ENCODE measurements around the gene POLR2L. TPM values are rescaled to one million over a fixed set of nuclear protein-coding genes. Genes with fewer than 3 reads are reported as not detected.

Gene POLR2L
- total RNA-seq, 4 donors from 2014 or later, result 71.4 to 189 (median 92.3) TPM

GRCh38 chr11:837990-838307 is 4.4 kb downstream of the POLR2L start:
- TF ChIP-seq, protein P1, sequence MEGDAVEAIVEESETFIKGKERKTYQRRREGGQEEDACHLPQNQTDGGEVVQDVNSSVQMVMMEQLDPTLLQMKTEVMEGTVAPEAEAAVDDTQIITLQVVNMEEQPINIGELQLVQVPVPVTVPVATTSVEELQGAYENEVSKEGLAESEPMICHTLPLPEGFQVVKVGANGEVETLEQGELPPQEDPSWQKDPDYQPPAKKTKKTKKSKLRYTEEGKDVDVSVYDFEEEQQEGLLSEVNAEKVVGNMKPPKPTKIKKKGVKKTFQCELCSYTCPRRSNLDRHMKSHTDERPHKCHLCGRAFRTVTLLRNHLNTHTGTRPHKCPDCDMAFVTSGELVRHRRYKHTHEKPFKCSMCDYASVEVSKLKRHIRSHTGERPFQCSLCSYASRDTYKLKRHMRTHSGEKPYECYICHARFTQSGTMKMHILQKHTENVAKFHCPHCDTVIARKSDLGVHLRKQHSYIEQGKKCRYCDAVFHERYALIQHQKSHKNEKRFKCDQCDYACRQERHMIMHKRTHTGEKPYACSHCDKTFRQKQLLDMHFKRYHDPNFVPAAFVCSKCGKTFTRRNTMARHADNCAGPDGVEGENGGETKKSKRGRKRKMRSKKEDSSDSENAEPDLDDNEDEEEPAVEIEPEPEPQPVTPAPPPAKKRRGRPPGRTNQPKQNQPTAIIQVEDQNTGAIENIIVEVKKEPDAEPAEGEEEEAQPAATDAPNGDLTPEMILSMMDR (IDR thresholded peaks at IDR 0.05), result no peak
- no peak for TF ChIP-seq POLR2A (IDR thresholded peaks at IDR 0.05; ENCODE audit: low read depth)
- TF ChIP-seq EP300 (IDR thresholded peaks at IDR 0.05), result no peak
- TF ChIP-seq POLR2AphosphoS5 (IDR thresholded peaks at IDR 0.05), result no peak
- Histone ChIP-seq H3K27ac (replicated peaks in 1 of 4) (peak overlapping the region in 1 of 4 donors; percentile 31), H3K9me3 (no peaks in the 10 kb centered on the region), H3K4me3 (no peak overlapping the region), H3K36me3 (peaks cover 35 to 56% (median 53%) of the 10 kb centered on the region in 4 donors), H3K27me3 (no peaks in the 10 kb centered on the region), H3K4me1 (peaks cover 62 to 89% (median 83%) of the 10 kb centered on the region in 4 donors)
- intact Hi-C loops (cut with DNase I), result no loop called here
- no peak for DNase-seq (ENCODE audit: extremely low spot score)
- 71% methylated on average over 8 of the region's 8 CpGs for WGBS

DNA sequence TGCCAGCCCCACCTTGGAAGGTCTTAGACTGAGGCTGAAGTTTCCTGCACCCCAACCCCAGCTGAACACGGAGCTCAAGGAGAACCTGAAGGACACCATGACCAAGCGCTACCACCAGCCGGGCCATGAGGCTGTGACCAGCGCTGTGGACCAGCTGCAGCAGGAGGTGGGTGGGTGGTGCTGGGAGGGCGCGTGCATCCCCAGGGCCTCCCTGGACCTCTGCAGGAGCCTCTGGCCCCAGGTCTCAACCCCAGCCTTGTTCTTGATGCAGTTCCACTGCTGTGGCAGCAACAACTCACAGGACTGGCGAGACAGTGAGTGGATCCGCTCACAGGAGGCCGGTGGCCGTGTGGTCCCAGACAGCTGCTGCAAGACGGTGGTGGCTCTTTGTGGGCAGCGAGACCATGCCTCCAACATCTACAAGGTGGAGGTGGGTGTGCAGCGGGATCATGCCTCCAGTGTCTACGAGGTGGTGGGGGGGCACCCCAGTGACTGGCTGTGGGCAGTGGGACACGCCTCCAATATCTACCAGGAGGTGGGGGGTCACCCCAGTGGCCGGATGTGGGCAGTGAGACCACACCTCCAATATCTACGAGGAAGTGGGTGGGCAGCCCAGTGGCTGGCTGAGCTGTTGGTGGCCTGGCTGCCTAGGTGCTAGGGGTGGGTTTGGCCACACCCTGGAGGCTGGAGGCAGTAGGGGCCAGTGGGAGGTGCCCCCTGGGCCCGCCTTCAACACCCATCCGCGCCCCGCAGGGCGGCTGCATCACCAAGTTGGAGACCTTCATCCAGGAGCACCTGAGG is 4.9 kb downstream of the POLR2L start:
- TF ChIP-seq POLR2AphosphoS5 (IDR thresholded peaks at IDR 0.05) (no peak), EP300 (IDR thresholded peaks at IDR 0.05) (no peak), POLR2A (IDR thresholded peaks at IDR 0.05; ENCODE audit: low read depth) (no peak)
- TF ChIP-seq, protein P1 (IDR thresholded peaks at IDR 0.05), result no peak
- WGBS, result 83% methylated on average over 11 of the region's 22 CpGs
- H3K27ac ChIP-seq (replicated peaks in 1 of 4), result peak overlapping the region; percentile 0 to 93 (median 56)
- H3K36me3 ChIP-seq, result peaks cover 35 to 56% (median 53%) of the 10 kb centered on the region in 4 donors
- H3K4me1 ChIP-seq, result peaks cover 65 to 91% (median 86%) of the 10 kb centered on the region in 4 donors
- H3K4me3 ChIP-seq, result no peak overlapping the region
- intact Hi-C loops (cut with DNase I), result no loop called here
- H3K9me3 ChIP-seq, result no peaks in the 10 kb centered on the region
- peaks cover 0 to 2% (median 0%) of the 10 kb centered on the region in 4 donors for H3K27me3 ChIP-seq
- DNase-seq (ENCODE audit: extremely low spot score), result no peak

DNA sequence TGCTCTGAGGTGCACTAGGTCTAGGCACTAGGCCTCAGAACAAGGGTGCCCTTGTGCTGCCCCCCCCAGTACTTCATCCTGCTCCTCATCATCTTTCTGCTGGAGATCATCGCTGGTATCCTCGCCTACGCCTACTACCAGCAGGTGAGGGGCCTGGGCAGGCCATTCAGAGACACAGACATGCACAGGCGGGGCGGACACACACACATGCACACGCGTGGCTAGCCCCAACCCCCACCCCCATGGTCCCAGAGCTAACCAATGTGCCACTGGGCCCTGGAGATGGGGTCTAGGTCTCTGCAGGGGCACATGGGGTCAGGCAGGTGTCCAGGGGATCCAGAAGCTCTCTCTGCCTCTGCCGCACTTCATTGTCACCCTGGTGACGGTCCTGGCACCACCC is 5.6 kb downstream of the POLR2L start:
- intact Hi-C loops (cut with DNase I), result no loop called here
- H3K27me3 ChIP-seq, result peaks cover 0 to 9% (median under 1%) of the 10 kb centered on the region in 4 donors
- no peak for TF ChIP-seq POLR2A (IDR thresholded peaks at IDR 0.05; ENCODE audit: low read depth)
- TF ChIP-seq, protein P1 (IDR thresholded peaks at IDR 0.05), result no peak
- TF ChIP-seq EP300 (IDR thresholded peaks at IDR 0.05), result no peak
- peak overlapping the region; percentile 88 to 93 (median 90) for H3K27ac ChIP-seq (replicated peaks in 1 of 4)
- peaks cover 70 to 95% (median 91%) of the 10 kb centered on the region in 4 donors for H3K4me1 ChIP-seq
- no peak overlapping the region for H3K4me3 ChIP-seq
- WGBS, result 83% methylated on average over 7 of the region's 9 CpGs
- H3K9me3 ChIP-seq, result no peaks in the 10 kb centered on the region
- peaks cover 35 to 56% (median 53%) of the 10 kb centered on the region in 4 donors for H3K36me3 ChIP-seq
- no peak for DNase-seq (ENCODE audit: extremely low spot score)

DNA sequence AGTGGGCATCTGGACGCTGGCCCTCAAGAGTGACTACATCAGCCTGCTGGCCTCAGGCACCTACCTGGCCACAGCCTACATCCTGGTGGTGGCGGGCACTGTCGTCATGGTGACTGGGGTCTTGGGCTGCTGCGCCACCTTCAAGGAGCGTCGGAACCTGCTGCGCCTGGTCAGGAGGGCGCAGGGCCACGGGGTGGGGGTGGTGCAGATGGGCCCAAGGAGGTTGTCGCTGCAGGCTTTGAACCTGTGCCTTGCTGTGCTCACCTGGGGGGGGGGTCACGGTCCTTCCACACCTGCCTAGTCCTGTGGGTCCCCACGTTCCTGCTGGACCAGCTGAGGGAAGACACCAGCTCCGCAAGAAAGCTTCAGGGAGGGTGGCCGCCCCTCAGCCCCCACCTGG is 6.1 kb downstream of the POLR2L start:
- intact Hi-C loops (cut with DNase I), result no loop called here
- Histone ChIP-seq H3K27ac (replicated peaks in 1 of 4) (peak overlapping the region; percentile 88 to 93 (median 90)), H3K4me1 (peaks cover 69 to 95% (median 91%) of the 10 kb centered on the region in 4 donors), H3K36me3 (peaks cover 35 to 56% (median 53%) of the 10 kb centered on the region in 4 donors), H3K9me3 (no peaks in the 10 kb centered on the region), H3K4me3 (no peak overlapping the region), H3K27me3 (peaks cover 0 to 13% (median 3%) of the 10 kb centered on the region in 4 donors)
- DNase-seq (ENCODE audit: extremely low spot score), result no peak
- TF ChIP-seq, protein P1 (IDR thresholded peaks at IDR 0.05), result no peak
- no peak for TF ChIP-seq POLR2A (IDR thresholded peaks at IDR 0.05; ENCODE audit: low read depth)
- no CpG with 5 or more reads among the region's 14 CpGs for WGBS
